GM19438 (cell line): ENCODE results near the gene DLGAP4.

Source experiments
- ATAC-seq: cut with Tn5 transposase; IDR thresholded peaks from one replicate; pipeline ENCODE4 v1.9.1; 2021; ENCODE audit warnings: low read depth; ENCODE audit not compliant: unreplicated experiment

Gene DLGAP4

GRCh38 chr20:36399969-36400545 is 93.9 kb downstream of the DLGAP4 start:
- no peak for ATAC-seq

- no peak for ATAC-seq
Measured at GRCh38 chr20:36400909-36401735, 95.0 kb downstream of the DLGAP4 start.

GRCh38 chr20:36402708-36403107 is 96.6 kb downstream of the DLGAP4 start:
- no peak for ATAC-seq

- ATAC-seq = no peak
Measured at GRCh38 chr20:36404435-36404978, 98.4 kb downstream of the DLGAP4 start.

GRCh38 chr20:36405255-36405654 is 99.1 kb downstream of the DLGAP4 start:
- ATAC-seq = no peak

GRCh38 chr20:36407199-36407733 is 101.1 kb downstream of the DLGAP4 start:
- ATAC-seq = no peak

- no peak for ATAC-seq
Measured at GRCh38 chr20:36408219-36408618, 102.1 kb downstream of the DLGAP4 start.

- ATAC-seq = no peak
Measured at GRCh38 chr20:36411861-36412454, 105.8 kb downstream of the DLGAP4 start.

GRCh38 chr20:36415475-36416002 is 109.4 kb downstream of the DLGAP4 start:
- ATAC-seq = no peak

GRCh38 chr20:36418711-36419110 is 112.6 kb downstream of the DLGAP4 start:
- ATAC-seq = no peak

- ATAC-seq = no peak
Measured at GRCh38 chr20:36421641-36422040, 115.5 kb downstream of the DLGAP4 start.

- no peak for ATAC-seq
Measured at GRCh38 chr20:36424314-36424713, 118.2 kb downstream of the DLGAP4 start.

- no peak for ATAC-seq
Measured at GRCh38 chr20:36425166-36425565, 119.0 kb downstream of the DLGAP4 start.

GRCh38 chr20:36431604-36432003 is 125.5 kb downstream of the DLGAP4 start:
- ATAC-seq = no peak

GRCh38 chr20:36432096-36432495 is 126.0 kb downstream of the DLGAP4 start:
- no peak for ATAC-seq

GRCh38 chr20:36434383-36434782 is 128.2 kb downstream of the DLGAP4 start:
- no peak for ATAC-seq

- ATAC-seq = no peak
Measured at GRCh38 chr20:36435124-36435523, 129.0 kb downstream of the DLGAP4 start.

- no peak for ATAC-seq
Measured at GRCh38 chr20:36435592-36436541, 129.7 kb downstream of the DLGAP4 start.

GRCh38 chr20:36439040-36439730 is 133.0 kb downstream of the DLGAP4 start:
- no peak for ATAC-seq
